ENCODE measurements around the gene MAK. TPM values are rescaled to one million over a fixed set of nuclear protein-coding genes. Genes with fewer than 3 reads are reported as not detected.
"Not testable (repeated sequence)": the region's sequence is repeated elsewhere in the genome, so short reads cannot be mapped to it uniquely, and the experiment has no call there.

Gene MAK
- total RNA-seq, 1 experiment from 2014 or later, result 0.20 TPM

GRCh38 chr6:10863031-10863430 lies 24.7 kb upstream of the MAK start:
- not testable (repeated sequence) for H2BK5ac ChIP-seq (ENCODE audit: insufficient read length, low read length); H3K36me3 Mint-ChIP-seq (ENCODE audit: insufficient read depth in 1 of 3, low read depth in 3 of 3); H3K27ac ChIP-seq (ENCODE audit: insufficient read length, low read depth, low read length); H4K5ac ChIP-seq (ENCODE audit: insufficient read length, low read depth, low read length); H3K27ac Mint-ChIP-seq; H3K14ac ChIP-seq (ENCODE audit: insufficient read depth, low read length); H3K23me2 ChIP-seq (ENCODE audit: insufficient read length, low read depth, low read length, poor library complexity, severe bottlenecking); H3K9ac ChIP-seq (ENCODE audit: extremely low read depth, insufficient read length, low read length); H3K4ac ChIP-seq (ENCODE audit: low read depth, low read length); H3K4me1 ChIP-seq (ENCODE audit: insufficient read depth, low read length); H3T11ph ChIP-seq (ENCODE audit: low read length); H3K4me1 Mint-ChIP-seq; H3K23ac ChIP-seq (ENCODE audit: insufficient read length, low read depth, low read length); H2BK12ac ChIP-seq (ENCODE audit: insufficient read length, low read depth, low read length); H3K9me3 ChIP-seq (ENCODE audit: control insufficient read depth, low read depth, low read length); H4K91ac ChIP-seq (ENCODE audit: insufficient read length, low read depth, low read length); DNase-seq; H2BK20ac ChIP-seq (ENCODE audit: low read depth, low read length, poor library complexity, severe bottlenecking); H3K27me3 Mint-ChIP-seq (ENCODE audit: low read depth); H3K56ac ChIP-seq (ENCODE audit: insufficient read length, low read depth, low read length); H3K79me2 ChIP-seq (ENCODE audit: insufficient read depth, low read length); H2BK120ac ChIP-seq (ENCODE audit: low read depth, low read length, poor library complexity, severe bottlenecking); H2AFZ ChIP-seq (ENCODE audit: low read length); H3K9me3 Mint-ChIP-seq; H2AK5ac ChIP-seq (ENCODE audit: insufficient read length, low read length); H3K4me3 Mint-ChIP-seq; H3K79me1 ChIP-seq (ENCODE audit: insufficient read depth, low read depth, low read length, poor library complexity, severe bottlenecking); H4K8ac ChIP-seq (replicated peaks; ENCODE audit: insufficient read length, low read depth, low read length); H3K27me3 ChIP-seq (ENCODE audit: insufficient read depth, low read length); H3K4me2 ChIP-seq (ENCODE audit: insufficient read depth, insufficient read length, low read length); H3K18ac ChIP-seq (ENCODE audit: insufficient read length, low read depth, low read length); H2BK15ac ChIP-seq (ENCODE audit: low read depth, low read length); H4K20me1 ChIP-seq (ENCODE audit: control insufficient read depth, insufficient read depth, insufficient read length)
- no CpG with 5 or more reads among the region's 7 CpGs for WGBS (ENCODE audit: extremely low coverage, insufficient read length, low lambda C conversion rate)
